HEK293T (cell line): ENCODE results near the gene TAOK3.

Source experiments
- ARNT ChIP-seq: fragments of 450-650 bp; IDR thresholded peaks from 2 replicates; pipeline ENCODE4 v1.6.1; 2017; ENCODE audit warnings: mild to moderate bottlenecking
- BHLHE40 ChIP-seq: fragments of 450-650 bp; IDR thresholded peaks from 2 replicates; pipeline ENCODE4 v1.6.1; 2016; ENCODE audit warnings: mild to moderate bottlenecking, moderate library complexity, borderline replicate concordance
- CTBP1 ChIP-seq: fragments of 450-650 bp; IDR thresholded peaks from 2 replicates; pipeline ENCODE4 v1.6.1; 2016; ENCODE audit warnings: borderline replicate concordance
- FOXK2 ChIP-seq: fragments of 450-650 bp; IDR thresholded peaks from 2 replicates; pipeline ENCODE4 v1.6.1; 2016; ENCODE audit warnings: mild to moderate bottlenecking
- FOXM1 ChIP-seq: fragments of 450-650 bp; IDR thresholded peaks from 2 replicates; pipeline ENCODE4 v1.6.1; 2017; ENCODE audit warnings: mild to moderate bottlenecking, borderline replicate concordance
- HDGF ChIP-seq: fragments of 450-650 bp; IDR thresholded peaks from 2 replicates; pipeline ENCODE4 v1.6.1; 2017; ENCODE audit warnings: antibody characterized with exemption, borderline replicate concordance
- NFRKB ChIP-seq: fragments of 450-650 bp; IDR thresholded peaks from 2 replicates; pipeline ENCODE4 v1.6.1; 2016; ENCODE audit warnings: mild to moderate bottlenecking, moderate library complexity
- SP1 ChIP-seq: fragments of 450-650 bp; IDR thresholded peaks from 2 replicates; pipeline ENCODE4 v1.6.1; 2017
- SUZ12 ChIP-seq: fragments of 450-650 bp; IDR thresholded peaks from 2 replicates; pipeline ENCODE4 v1.6.1; 2016; ENCODE audit warnings: mild to moderate bottlenecking
- TARDBP ChIP-seq: fragments of 450-650 bp; IDR thresholded peaks from 2 replicates; pipeline ENCODE4 v1.6.1; 2016
- ZNF384 ChIP-seq: fragments of 450-650 bp; IDR thresholded peaks from 2 replicates; pipeline ENCODE4 v1.6.1; 2016
- TF ChIP-seq, protein P1 (sequence below): fragments of 450-650 bp; IDR thresholded peaks from 2 replicates; pipeline ENCODE4 v1.6.1; 2016

GRCh38 chr12:118404876-118405521, 32.3 kb upstream of the TAOK3 start:
- TF ChIP-seq TARDBP, result no peak
- TF ChIP-seq, protein P1, sequence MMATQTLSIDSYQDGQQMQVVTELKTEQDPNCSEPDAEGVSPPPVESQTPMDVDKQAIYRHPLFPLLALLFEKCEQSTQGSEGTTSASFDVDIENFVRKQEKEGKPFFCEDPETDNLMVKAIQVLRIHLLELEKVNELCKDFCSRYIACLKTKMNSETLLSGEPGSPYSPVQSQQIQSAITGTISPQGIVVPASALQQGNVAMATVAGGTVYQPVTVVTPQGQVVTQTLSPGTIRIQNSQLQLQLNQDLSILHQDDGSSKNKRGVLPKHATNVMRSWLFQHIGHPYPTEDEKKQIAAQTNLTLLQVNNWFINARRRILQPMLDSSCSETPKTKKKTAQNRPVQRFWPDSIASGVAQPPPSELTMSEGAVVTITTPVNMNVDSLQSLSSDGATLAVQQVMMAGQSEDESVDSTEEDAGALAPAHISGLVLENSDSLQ, result no peak
- TF ChIP-seq FOXK2, result no peak
- TF ChIP-seq HDGF, result no peak
- TF ChIP-seq SP1, result no peak
- no peak for TF ChIP-seq NFRKB
- no peak for TF ChIP-seq BHLHE40
- TF ChIP-seq FOXM1, result no peak
- TF ChIP-seq ARNT, result no peak
- no peak for TF ChIP-seq ZNF384
- no peak for TF ChIP-seq CTBP1
- TF ChIP-seq SUZ12, result no peak
